SK-N-SH (cell line): ENCODE measurements around the gene NT5C. TPM values are rescaled to one million over a fixed set of nuclear protein-coding genes. Genes with fewer than 3 reads are reported as not detected.

ENCODE experiments used
- CTCF ChIA-PET: fragments of 300-600, 350-600 bp; formaldehyde crosslinking; extraction: SDS; loops from one replicate; lab custom pipeline; 2021; lab: Yijun Ruan, JAX
- POLR2A ChIA-PET: fragments of 350-600 bp; sonication (Branson Sonifier 250); formaldehyde crosslinking; extraction: SDS; loops from one replicate; lab custom pipeline; 2020; ENCODE audit warnings: antibody characterized with exemption, inconsistent platforms; lab: Yijun Ruan, JAX
- DNase-seq: peaks from one replicate; pipeline ENCODE4 v3.0.0; 2012
- H2AFZ ChIP-seq: fragments of 200-600 bp; sonication (generic); 2 replicates; pipeline ENCODE4 v1.8.1; 2016; ENCODE audit warnings: antibody characterized with exemption, mild to moderate bottlenecking, low read depth
- H3F3A ChIP-seq: fragments of 200-600 bp; sonication (generic); replicated peaks from 2 replicates; pipeline ENCODE3; 2016; ENCODE audit warnings: antibody characterized with exemption, mild to moderate bottlenecking; ENCODE audit not compliant: insufficient read depth
- H3K27ac ChIP-seq, 2 experiments: fragments of 200-500 bp in 1 of 2; fragments of 200-600 bp in 1 of 2; sonication (Bioruptor generic) in 1 of 2; sonication (generic), shearing (Covaris generic) in 1 of 2; 2 replicates each; pipeline versions ENCODE4 v1.5.1 to v1.6.1; 2014 to 2016; ENCODE audit warnings: low read depth in 2 of 2, inconsistent platforms in 1 of 2, low read length in 1 of 2, mild to moderate bottlenecking in 1 of 2, mixed read lengths in 1 of 2
- H3K27me3 ChIP-seq: fragments of 200-600 bp; sonication (generic), shearing (Covaris generic); 2 replicates; pipeline ENCODE4 v1.6.1; 2016; ENCODE audit warnings: mixed run types; ENCODE audit not compliant: insufficient read depth
- H3K36me3 ChIP-seq, 2 experiments: fragments of 200-500 bp in 1 of 2; fragments of 200-600 bp in 1 of 2; sonication (Bioruptor generic) in 1 of 2; sonication (generic) in 1 of 2; replicated peaks in 1 of 2; 2 replicates each; pipeline versions ENCODE3 to v1.5.1; 2014 to 2016; ENCODE audit warnings: low read length in 1 of 2, mild to moderate bottlenecking in 1 of 2; ENCODE audit not compliant: insufficient read depth in 2 of 2, control insufficient read depth in 1 of 2
- H3K4me1 ChIP-seq, 2 experiments: fragments of 200-500 bp in 1 of 2; fragments of 200-600 bp in 1 of 2; sonication (Bioruptor generic) in 1 of 2; sonication (generic), shearing (Covaris generic) in 1 of 2; 2 replicates each; pipeline versions ENCODE4 v1.5.1 to v1.6.1; 2014 to 2016; ENCODE audit warnings: low read depth in 1 of 2, low read length in 1 of 2, mixed run types in 1 of 2; ENCODE audit not compliant: insufficient read depth in 2 of 2, control insufficient read depth in 1 of 2
- H3K4me2 ChIP-seq: fragments of 200-600 bp; sonication (generic), shearing (Covaris generic); 2 replicates; pipeline ENCODE4 v1.6.1; 2017; ENCODE audit warnings: mixed run types
- H3K4me3 ChIP-seq, 2 experiments: fragments of 200-500 bp in 1 of 2; fragments of 200-600 bp in 1 of 2; sonication (Bioruptor generic) in 1 of 2; sonication (generic), shearing (Covaris generic) in 1 of 2; 2 replicates each; pipeline versions ENCODE4 v1.5.1 to v1.8.1; 2014 to 2016; ENCODE audit warnings: low read depth in 2 of 2, inconsistent platforms in 1 of 2, low read length in 1 of 2, mild to moderate bottlenecking in 1 of 2, mixed read lengths in 1 of 2, moderate library complexity in 1 of 2
- H3K79me2 ChIP-seq: fragments of 200-600 bp; sonication (generic); 2 replicates; pipeline ENCODE4 v1.8.1; 2017; ENCODE audit warnings: mild to moderate bottlenecking; ENCODE audit not compliant: insufficient read depth
- H3K9ac ChIP-seq: fragments of 200-600 bp; sonication (generic); 2 replicates; pipeline ENCODE4 v1.6.1; 2017; ENCODE audit warnings: mixed run types
- H3K9me2 ChIP-seq: fragments of 200-600 bp; sonication (generic); 2 replicates; pipeline ENCODE4 v1.6.1; 2017; ENCODE audit warnings: mixed run types
- H3K9me3 ChIP-seq: fragments of 200-600 bp; sonication (generic); 2 replicates; pipeline ENCODE4 v1.6.1; 2017; ENCODE audit warnings: mixed run types, mild to moderate bottlenecking, moderate library complexity
- H4K20me1 ChIP-seq: fragments of 200-600 bp; sonication (generic); 2 replicates; pipeline ENCODE4 v1.6.1; 2017; ENCODE audit warnings: mild to moderate bottlenecking, mixed run types; ENCODE audit not compliant: insufficient read depth
- CTCF ChIP-seq: fragments of 200-600 bp; sonication (generic); IDR thresholded peaks from 2 replicates; pipeline ENCODE4 v1.6.1; 2017; ENCODE audit warnings: antibody characterized with exemption, mild to moderate bottlenecking, moderate library complexity
- ELF1 ChIP-seq: IDR thresholded peaks from 2 replicates; pipeline ENCODE4 v1.4.0; 2012
- FOSL2 ChIP-seq: IDR thresholded peaks from 2 replicates; pipeline ENCODE4 v1.4.0; 2012; ENCODE audit warnings: low read depth, mild to moderate bottlenecking, moderate library complexity, borderline replicate concordance
- FOXJ3 ChIP-seq: sonication (generic); formaldehyde crosslinking; IDR thresholded peaks from 2 replicates; pipeline ENCODE4 v1.5.1; 2020; ENCODE audit warnings: mild to moderate bottlenecking, missing genetic modification reagents
- GABPA ChIP-seq: IDR thresholded peaks from 2 replicates; pipeline ENCODE4 v1.4.0; 2012; ENCODE audit warnings: low read depth, mild to moderate bottlenecking
- JUND ChIP-seq: IDR thresholded peaks from 2 replicates; pipeline ENCODE4 v1.4.0; 2012
- MAX ChIP-seq: IDR thresholded peaks from 2 replicates; pipeline ENCODE4 v1.4.0; 2012; ENCODE audit warnings: low read depth
- MEF2A ChIP-seq: IDR thresholded peaks from 2 replicates; pipeline ENCODE4 v1.4.0; 2012; ENCODE audit warnings: low read depth, borderline replicate concordance
- MXI1 ChIP-seq: IDR thresholded peaks from 2 replicates; pipeline ENCODE4 v1.6.1; 2012; ENCODE audit warnings: mild to moderate bottlenecking, low read depth, low read length, improper control_type of control experiment
- NFIC ChIP-seq: IDR thresholded peaks from 2 replicates; pipeline ENCODE4 v1.4.0; 2012; ENCODE audit warnings: borderline replicate concordance
- POLR2AphosphoS5 ChIP-seq: IDR thresholded peaks from 2 replicates; pipeline ENCODE4 v1.6.1; 2012; ENCODE audit warnings: low read depth, low read length
- RAD21 ChIP-seq: IDR thresholded peaks from 2 replicates; pipeline ENCODE4 v1.6.1; 2012; ENCODE audit warnings: mild to moderate bottlenecking, low read length
- REST ChIP-seq: IDR thresholded peaks from 2 replicates; pipeline ENCODE4 v1.6.1; 2012; ENCODE audit warnings: mild to moderate bottlenecking, low read depth, low read length, moderate library complexity
- RFX5 ChIP-seq: IDR thresholded peaks from 2 replicates; pipeline ENCODE4 v1.6.1; 2012; ENCODE audit warnings: mild to moderate bottlenecking, improper control_type of control experiment, low read length
- RXRA ChIP-seq: IDR thresholded peaks from 2 replicates; pipeline ENCODE4 v1.4.0; 2012; ENCODE audit warnings: low read depth, mild to moderate bottlenecking, borderline replicate concordance
- SIN3A ChIP-seq: IDR thresholded peaks from 2 replicates; pipeline ENCODE4 v1.6.1; 2012; ENCODE audit warnings: low read depth, mild to moderate bottlenecking, low read length, moderate library complexity, borderline replicate concordance
- SMC3 ChIP-seq: IDR thresholded peaks from 2 replicates; pipeline ENCODE4 v1.6.1; 2012; ENCODE audit warnings: low read depth, low read length, improper control_type of control experiment
- TAF1 ChIP-seq: IDR thresholded peaks from 2 replicates; pipeline ENCODE4 v1.6.1; 2012; ENCODE audit warnings: low read depth, mild to moderate bottlenecking, low read length, moderate library complexity, borderline replicate concordance
- TCF12 ChIP-seq: IDR thresholded peaks from 2 replicates; pipeline ENCODE4 v1.4.0; 2012
- TEAD4 ChIP-seq: IDR thresholded peaks from 2 replicates; pipeline ENCODE4 v1.4.0; 2012; ENCODE audit warnings: mild to moderate bottlenecking, borderline replicate concordance; ENCODE audit not compliant: insufficient read depth
- USF2 ChIP-seq: fragments of 150-350 bp; IDR thresholded peaks from 2 replicates; pipeline ENCODE4 v1.6.1; 2017; ENCODE audit warnings: antibody characterized with exemption, low read length, low read depth, borderline replicate concordance
- YY1 ChIP-seq: IDR thresholded peaks from 2 replicates; pipeline ENCODE4 v1.4.0; 2012; ENCODE audit warnings: low read depth, mild to moderate bottlenecking
- WGBS: methylation state at CpG from one replicate; pipeline ENCODE4 v1.1.6; 2017; ENCODE audit warnings: low lambda C conversion rate; 5-methylcytosine and 5-hydroxymethylcytosine counted together
- polyA plus RNA-seq, 3 experiments: library from polyadenylated mRNA; depleted of rRNA; stranded (reverse); fragments of >200 nt; gene quantifications; 2 replicates each; pipeline ENCODE4 v1.2.3, GENCODE V29; 2012

NT5C gene
- polyA plus RNA-seq, 1 of the 3 experiments (the other 2 are of a cell fraction): 111 TPM

- CTCF ChIA-PET: interaction anchor here (1.6 to 19.6 kb wide), 2 partner anchors 10 to 22 kb away, joined by 6 to 422 read pairs; partner anchors contain the start of gene ARMC7
- peaks cover 32 to 62% of the 10 kb centered on the region in 2 experiments for H3K36me3 ChIP-seq
- H3K4me2 ChIP-seq: no peak overlapping the region
- 0 out of 2 replicates have a peak, but pooled peaks cover 4% of the 10 kb centered on the region for H4K20me1 ChIP-seq
- TF ChIP-seq MEF2A (no peak), RFX5 (no peak), SMC3 (no peak), SIN3A (no peak), TEAD4 (no peak), TAF1 (no peak), GABPA (no peak), JUND (no peak), USF2 (no peak), NFIC (no peak)
- no peak overlapping the region for H3K4me3 ChIP-seq
- H3K79me2 ChIP-seq: peaks cover 43% of the 10 kb centered on the region
- POLR2A ChIA-PET: interaction anchor here (0.7 kb wide), 1 partner anchor 10 kb away, joined by 3 read pairs; no protein-coding TSS in a partner anchor
- WGBS: 86% methylated on average over 8 of the region's 8 CpGs
- H3K4me1 ChIP-seq: peaks cover 0 to 3% of the 10 kb centered on the region in 2 experiments; a peak in 1 of 4 replicates
- no peak overlapping the region for H3K27ac ChIP-seq
- no peak overlapping the region for H2AFZ ChIP-seq
- peaks cover 68% of the 10 kb centered on the region for H3F3A ChIP-seq
- no peaks in the 10 kb centered on the region for H3K27me3 ChIP-seq
- H3K9me2 ChIP-seq: no peaks in the 10 kb centered on the region
- no peaks in the 10 kb centered on the region for H3K9me3 ChIP-seq
- DNase-seq: no peak
- no peak overlapping the region for H3K9ac ChIP-seq
Measured at GRCh38 chr17:75135946-75136345, 4.4 kb upstream of the NT5C start.

GRCh38 chr17:75135452-75135851 is 3.9 kb upstream of the NT5C start:
- H3F3A ChIP-seq: peaks cover 63% of the 10 kb centered on the region
- H3K4me3 ChIP-seq: no peak overlapping the region
- ChIA-PET CTCF (interaction anchor here (19.6 kb wide), 1 partner anchor 21 kb away, joined by 422 read pairs; the partner anchor contains the start of gene ARMC7), POLR2A (no interaction called here)
- 80% methylated on average over 5 of the region's 5 CpGs for WGBS
- H2AFZ ChIP-seq: no peak overlapping the region
- no peak overlapping the region for H3K4me2 ChIP-seq
- no peak overlapping the region for H3K9ac ChIP-seq
- no peaks in the 10 kb centered on the region for H3K9me3 ChIP-seq
- no peaks in the 10 kb centered on the region for H3K9me2 ChIP-seq
- no peak for DNase-seq
- peaks cover 40% of the 10 kb centered on the region for H3K79me2 ChIP-seq
- no peaks in the 10 kb centered on the region for H3K27me3 ChIP-seq
- H3K4me1 ChIP-seq: peaks cover 1 to 5% of the 10 kb centered on the region in 2 experiments; a peak in 2 of 4 replicates
- peaks cover 30 to 57% of the 10 kb centered on the region in 2 experiments for H3K36me3 ChIP-seq
- H4K20me1 ChIP-seq: peaks cover 6% of the 10 kb centered on the region; the same call in 1 of the 2 replicates
- peak overlapping the region in 1 of 2 experiments; percentile 7; a peak in 1 of 4 replicates for H3K27ac ChIP-seq
- no peak for TF ChIP-seq SIN3A
- no peak for TF ChIP-seq TCF12
- no peak for TF ChIP-seq NFIC
- no peak for TF ChIP-seq ELF1
- no peak for TF ChIP-seq POLR2AphosphoS5
- TF ChIP-seq JUND: no peak
- TF ChIP-seq REST: no peak
- no peak for TF ChIP-seq RAD21
- no peak for TF ChIP-seq MXI1
- TF ChIP-seq RXRA: no peak
- no peak for TF ChIP-seq MAX
- TF ChIP-seq YY1: no peak
- no peak for TF ChIP-seq CTCF
- no peak for TF ChIP-seq FOSL2
- no peak for TF ChIP-seq FOXJ3
